Bronchial epithelial cell (primary cell): ENCODE data around the gene HS3ST3A1. TPM values are rescaled to one million over a fixed set of nuclear protein-coding genes. Genes with fewer than 3 reads are reported as not detected.
"Not testable (repeated sequence)": the region's sequence is repeated elsewhere in the genome, so short reads cannot be mapped to it uniquely, and the experiment has no call there.

ENCODE experiments used
- DNase-seq: peaks from one replicate; pipeline ENCODE4 v3.0.0-alpha.2; 2010; ENCODE audit warnings: low read depth
- FAIRE-seq: peaks from 2 replicates; lab custom pipeline; 2011; peaks lifted over from hg19 to GRCh38; lab: Jason Lieb, UNC
- H3K27me3 ChIP-seq: 2 replicates; pipeline ENCODE4 v1.5.1; 2011; ENCODE audit warnings: low read length; ENCODE audit not compliant: control insufficient read depth, insufficient read depth
- H3K36me3 ChIP-seq: 2 replicates; pipeline ENCODE4 v1.5.1; 2011; ENCODE audit warnings: low read length; ENCODE audit not compliant: control insufficient read depth, insufficient read depth
- H3K4me3 ChIP-seq: 2 replicates; pipeline ENCODE4 v1.5.1; 2011; ENCODE audit warnings: mild to moderate bottlenecking, low read depth, low read length, control low read depth
- total RNA-seq: library from RNA; depleted of rRNA; stranded (reverse); fragments of >200 nt; gene quantifications from 2 replicates; pipeline ENCODE4 v1.2.1, GENCODE V29; 2014
- TF ChIP-seq, protein P1 (sequence below): IDR thresholded peaks from 2 replicates; pipeline ENCODE4 v1.5.1; 2011; ENCODE audit warnings: mild to moderate bottlenecking, moderate library complexity, low read length, control low read depth, inconsistent platforms; ENCODE audit not compliant: insufficient read depth, severe bottlenecking

Gene HS3ST3A1
- total RNA-seq, 1 donor from 2014 or later = 0.53 TPM

GRCh38 chr17:13508896-13509295, 92.8 kb downstream of the HS3ST3A1 start:
- no peak for DNase-seq
- TF ChIP-seq, protein P1, sequence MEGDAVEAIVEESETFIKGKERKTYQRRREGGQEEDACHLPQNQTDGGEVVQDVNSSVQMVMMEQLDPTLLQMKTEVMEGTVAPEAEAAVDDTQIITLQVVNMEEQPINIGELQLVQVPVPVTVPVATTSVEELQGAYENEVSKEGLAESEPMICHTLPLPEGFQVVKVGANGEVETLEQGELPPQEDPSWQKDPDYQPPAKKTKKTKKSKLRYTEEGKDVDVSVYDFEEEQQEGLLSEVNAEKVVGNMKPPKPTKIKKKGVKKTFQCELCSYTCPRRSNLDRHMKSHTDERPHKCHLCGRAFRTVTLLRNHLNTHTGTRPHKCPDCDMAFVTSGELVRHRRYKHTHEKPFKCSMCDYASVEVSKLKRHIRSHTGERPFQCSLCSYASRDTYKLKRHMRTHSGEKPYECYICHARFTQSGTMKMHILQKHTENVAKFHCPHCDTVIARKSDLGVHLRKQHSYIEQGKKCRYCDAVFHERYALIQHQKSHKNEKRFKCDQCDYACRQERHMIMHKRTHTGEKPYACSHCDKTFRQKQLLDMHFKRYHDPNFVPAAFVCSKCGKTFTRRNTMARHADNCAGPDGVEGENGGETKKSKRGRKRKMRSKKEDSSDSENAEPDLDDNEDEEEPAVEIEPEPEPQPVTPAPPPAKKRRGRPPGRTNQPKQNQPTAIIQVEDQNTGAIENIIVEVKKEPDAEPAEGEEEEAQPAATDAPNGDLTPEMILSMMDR = no peak
- Histone ChIP-seq H3K36me3 (no peaks in the 10 kb centered on the region), H3K4me3 (no peak overlapping the region), H3K27me3 (no peaks in the 10 kb centered on the region)
- FAIRE-seq = no peak

DNA sequence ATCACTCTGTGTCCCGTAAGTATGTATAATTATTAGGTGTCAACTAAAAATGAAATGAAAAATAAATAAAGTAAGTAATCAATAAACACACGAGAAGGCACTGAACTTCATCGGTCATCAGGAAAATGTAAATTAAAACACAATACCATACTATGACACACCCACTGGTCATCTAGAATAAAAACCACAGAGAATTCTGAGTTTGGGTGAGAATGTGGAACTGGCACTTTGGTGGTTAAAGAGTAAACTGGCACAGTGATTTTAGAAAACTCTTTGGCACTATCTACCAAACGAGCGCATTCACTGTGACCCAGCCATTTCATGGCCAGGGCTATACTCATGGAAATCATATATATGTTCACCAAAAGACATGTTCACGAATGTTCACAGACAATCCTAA, 98.2 kb downstream of the HS3ST3A1 start:
- DNase-seq (no peak), FAIRE-seq (no peak)
- TF ChIP-seq, protein P1 = no peak
- no peaks in the 10 kb centered on the region for H3K27me3 ChIP-seq
- no peaks in the 10 kb centered on the region for H3K36me3 ChIP-seq
- no peak overlapping the region for H3K4me3 ChIP-seq

DNA sequence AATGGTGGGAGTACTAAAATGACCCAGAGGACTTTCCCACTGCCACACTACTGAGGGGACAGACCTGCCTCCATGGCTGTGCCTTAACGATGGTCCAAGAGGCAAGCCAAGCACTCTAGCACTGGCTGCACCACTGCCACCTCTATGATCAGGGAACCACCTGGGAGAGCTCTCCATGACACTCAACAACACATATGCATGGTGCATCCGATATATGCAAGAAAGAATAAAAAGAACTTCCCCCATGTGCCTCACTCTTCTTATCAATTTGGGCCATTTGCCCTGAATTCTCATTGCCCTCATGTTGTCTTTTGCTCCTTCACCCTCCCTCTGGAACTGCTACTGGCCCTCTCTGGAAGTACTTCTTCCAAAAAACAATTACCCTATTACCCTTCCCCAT, 99.5 kb downstream of the HS3ST3A1 start:
- TF ChIP-seq, protein P1 = no peak
- FAIRE-seq (no peak), DNase-seq (no peak)
- H3K27me3 ChIP-seq = no peaks in the 10 kb centered on the region
- H3K36me3 ChIP-seq = no peaks in the 10 kb centered on the region
- no peak overlapping the region for H3K4me3 ChIP-seq

DNA sequence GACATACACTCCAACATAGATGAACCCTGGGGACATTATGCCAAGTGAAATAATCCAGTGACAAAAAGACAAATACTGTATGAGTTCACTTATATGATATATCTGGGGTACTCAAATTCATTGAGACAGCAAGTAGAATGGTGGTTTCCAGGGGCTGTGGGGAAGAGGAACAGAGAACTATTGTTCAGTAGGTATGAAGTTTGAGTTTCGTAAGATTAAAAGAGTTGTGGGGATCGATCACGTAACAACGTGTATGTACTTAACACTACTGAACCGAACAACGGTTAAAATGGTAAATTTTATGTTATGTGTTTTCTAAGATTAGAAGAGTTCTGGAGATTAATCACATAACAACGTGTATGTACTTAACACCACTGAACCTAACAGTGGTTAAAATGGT, 100.8 kb downstream of the HS3ST3A1 start:
- no peaks in the 10 kb centered on the region for H3K36me3 ChIP-seq
- FAIRE-seq (no peak), DNase-seq (no peak)
- H3K27me3 ChIP-seq = no peaks in the 10 kb centered on the region
- no peak overlapping the region for H3K4me3 ChIP-seq
- TF ChIP-seq, protein P1 = no peak

DNA sequence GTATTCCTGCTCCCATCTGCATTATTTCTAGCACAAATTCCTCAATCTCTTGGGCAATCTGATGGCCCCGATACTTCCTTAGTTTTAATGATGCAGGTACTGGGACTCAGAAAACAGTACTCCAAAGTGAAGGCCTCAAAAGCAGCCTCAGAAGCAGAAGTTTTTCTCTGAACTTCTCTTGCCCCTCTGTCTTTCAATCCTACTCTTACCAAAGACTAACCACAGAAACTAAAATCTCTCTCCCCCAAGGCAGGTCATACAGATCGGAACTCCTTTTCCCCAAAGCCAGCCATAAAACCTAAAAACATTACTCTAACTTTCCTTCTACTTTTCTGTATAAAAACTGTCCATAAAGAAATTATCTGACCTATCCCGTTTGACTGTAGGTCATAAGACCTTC, 103.5 kb downstream of the HS3ST3A1 start:
- no peak overlapping the region for H3K4me3 ChIP-seq
- H3K36me3 ChIP-seq = no peaks in the 10 kb centered on the region
- no peak for DNase-seq
- no peaks in the 10 kb centered on the region for H3K27me3 ChIP-seq
- TF ChIP-seq, protein P1 = no peak
- no peak for FAIRE-seq

GRCh38 chr17:13496553-13497056, 105.1 kb downstream of the HS3ST3A1 start:
- H3K36me3 ChIP-seq, DNase-seq, H3K27me3 ChIP-seq, H3K4me3 ChIP-seq: not testable (repeated sequence)
- FAIRE-seq = peak; percentile 82
